IPS-NIHi11 (cell line): ENCODE measurements around the gene TMEM242.

Source experiments
- DNase-seq: peaks from one replicate; pipeline ENCODE4 v3.0.0; 2012; ENCODE audit warnings: mixed read lengths, low spot score

The TMEM242 gene

GRCh38 chr6:157270308-157270707 is 53.0 kb downstream of the TMEM242 start:
- no peak for DNase-seq

GRCh38 chr6:157269261-157269794 is 54.0 kb downstream of the TMEM242 start:
- DNase-seq: no peak

GRCh38 chr6:157268835-157269234 is 54.5 kb downstream of the TMEM242 start:
- no peak for DNase-seq

GRCh38 chr6:157268396-157268795 is 54.9 kb downstream of the TMEM242 start:
- no peak for DNase-seq

GRCh38 chr6:157267654-157268053 is 55.7 kb downstream of the TMEM242 start:
- DNase-seq: no peak

GRCh38 chr6:157267109-157267611 is 56.2 kb downstream of the TMEM242 start:
- peak; percentile 59 for DNase-seq

- DNase-seq: no peak
Measured at GRCh38 chr6:157266274-157267101, 56.8 kb downstream of the TMEM242 start.

GRCh38 chr6:157265635-157266034 is 57.7 kb downstream of the TMEM242 start:
- DNase-seq: no peak

GRCh38 chr6:157265186-157265585 is 58.1 kb downstream of the TMEM242 start:
- no peak for DNase-seq

GRCh38 chr6:157264701-157265100 is 58.6 kb downstream of the TMEM242 start:
- no peak for DNase-seq

GRCh38 chr6:157263881-157264397 is 59.4 kb downstream of the TMEM242 start:
- no peak for DNase-seq

- no peak for DNase-seq
Measured at GRCh38 chr6:157263146-157263545, 60.2 kb downstream of the TMEM242 start.

GRCh38 chr6:157261606-157262005 is 61.7 kb downstream of the TMEM242 start:
- no peak for DNase-seq

GRCh38 chr6:157260735-157261410 is 62.4 kb downstream of the TMEM242 start:
- DNase-seq: no peak

- DNase-seq: no peak
Measured at GRCh38 chr6:157259443-157259842, 63.9 kb downstream of the TMEM242 start.

- no peak for DNase-seq
Measured at GRCh38 chr6:157258878-157259277, 64.4 kb downstream of the TMEM242 start.

- DNase-seq: no peak
Measured at GRCh38 chr6:157255079-157255478, 68.2 kb downstream of the TMEM242 start.

GRCh38 chr6:157254538-157254937 is 68.8 kb downstream of the TMEM242 start:
- no peak for DNase-seq

GRCh38 chr6:157253699-157254098 is 69.6 kb downstream of the TMEM242 start:
- no peak for DNase-seq

- DNase-seq: no peak
Measured at GRCh38 chr6:157253017-157253416, 70.3 kb downstream of the TMEM242 start.

GRCh38 chr6:157251586-157252247 is 71.6 kb downstream of the TMEM242 start:
- no peak for DNase-seq

GRCh38 chr6:157249826-157250225 is 73.5 kb downstream of the TMEM242 start:
- DNase-seq: no peak
